ENCODE data around the gene TIAM1.

- TF ChIP-seq CTCF (IDR thresholded peaks at IDR 0.05), result no peak
- TF ChIP-seq POLR2AphosphoS5 (IDR thresholded peaks at IDR 0.05), result no peak
- TF ChIP-seq POLR2A (IDR thresholded peaks at IDR 0.05), result no peak
Measured at GRCh38 chr21:31294691-31295090, 49.4 kb downstream of the TIAM1 start.

All from gastroesophageal sphincter (tissue), 3 donors.